Body of pancreas (tissue), 4 donors: ENCODE data around the gene TTF1. TPM values are rescaled to one million over a fixed set of nuclear protein-coding genes. Genes with fewer than 3 reads are reported as not detected.
A peak's percentile ranks its signal among the peaks of the same experiment; 100 is the strongest.

Experiments
- ATAC-seq: fragments of 150-250 bp; one replicate; pipeline ENCODE4 v1.9.1; 2016
- DNase-seq, 4 donors: peaks; one replicate each; pipeline ENCODE4 v3.0.0-alpha.2; 2019
- H3K27ac ChIP-seq, 4 donors: fragments of 200-600 bp; sonication (generic); 1 replicate in 3 of 4; 2 replicates in 1 of 4; pipeline versions ENCODE4 v1.5.1 to v1.6.1; 2016 to 2019; ENCODE audit warnings: mild to moderate bottlenecking in 1 of 4, mixed read lengths in 1 of 4, moderate library complexity in 1 of 4
- H3K27me3 ChIP-seq, 2 donors: fragments of 200-600 bp; sonication (generic); one replicate each; pipeline ENCODE4 v1.6.0; 2016; ENCODE audit warnings: mild to moderate bottlenecking in 1 of 2
- H3K36me3 ChIP-seq, 2 donors: fragments of 200-600 bp; sonication (generic); replicated peaks in 1 of 2; 2 replicates each; pipeline ENCODE4 v1.5.1; 2016; ENCODE audit warnings: low read depth in 2 of 2; ENCODE audit not compliant: insufficient read depth in 1 of 2
- H3K4me1 ChIP-seq: fragments of 200-600 bp; sonication (generic); one replicate; pipeline ENCODE4 v1.6.0; 2016
- H3K4me3 ChIP-seq, 2 donors: fragments of 200-600 bp; sonication (generic); 1 replicate in 1 of 2; 2 replicates in 1 of 2; pipeline ENCODE4 v1.5.1; 2016 to 2019
- H3K9me3 ChIP-seq, 3 donors: fragments of 200-600 bp; sonication (generic); 1 replicate in 2 of 3; 2 replicates in 1 of 3; pipeline ENCODE4 v1.5.1; 2016
- CTCF ChIP-seq, 7 experiments: fragments of 450-650 bp in 4 of 7; fragments of 200-600 bp in 3 of 7; sonication (generic) in 3 of 7; IDR thresholded peaks; one replicate each; pipeline ENCODE4 v1.5.1; 2016 to 2019; ENCODE audit warnings: antibody characterized with exemption in 7 of 7
- POLR2A ChIP-seq, 3 donors: fragments of 450-650 bp; IDR thresholded peaks; one replicate each; pipeline ENCODE4 v1.6.1; 2016; ENCODE audit warnings: antibody characterized with exemption in 3 of 3, mild to moderate bottlenecking in 2 of 3
- WGBS, 2 donors: methylation state at CpG; one replicate each; pipeline ENCODE4 v1.1.5; 2017; 5-methylcytosine and 5-hydroxymethylcytosine counted together
- intact Hi-C: fragments of 100-400 bp; cut with DNase I; formaldehyde crosslinking; loops from one replicate; pipeline ENCODE4 v1.15.1; 2023
- total RNA-seq, 2 donors: library from RNA; depleted of rRNA; stranded (reverse); fragments of >200 nt; gene quantifications; one replicate each; pipeline ENCODE4 v1.1.0, GENCODE V29; 2016

The TTF1 gene
- total RNA-seq, 2 donors from 2014 or later: 7.5 to 27.7 TPM

GRCh38 chr9:132411091-132411508 lies 4.5 kb upstream of the TTF1 start:
- H3K9me3 ChIP-seq: no peaks in the 10 kb centered on the region
- no peaks in the 10 kb centered on the region for H3K36me3 ChIP-seq
- peaks cover 0 to 23% of the 10 kb centered on the region in 2 donors for H3K27me3 ChIP-seq
- intact Hi-C loops: loop anchor here (10.0 kb wide), 1 partner anchor 384 kb away; no protein-coding TSS in a partner anchor
- H3K4me3 ChIP-seq: no peak overlapping the region
- peaks cover 26% of the 10 kb centered on the region for H3K4me1 ChIP-seq
- TF ChIP-seq CTCF (IDR thresholded peaks at IDR 0.05): peak in 6 of 7 experiments; percentile 43 to 74 (median 69)
- TF ChIP-seq POLR2A (IDR thresholded peaks at IDR 0.05): no peak
- H3K27ac ChIP-seq: no peak overlapping the region
- ATAC-seq: peak; percentile 63
- 1% methylated on average over 17 to 20 of the region's 20 CpGs for WGBS, 2 donors
- DNase-seq: peak; percentile 53 to 71 (median 62)

- WGBS, 2 donors: 15 to 21% methylated on average over 19 of the region's 19 CpGs
- DNase-seq (no peak), ATAC-seq (no peak)
- TF ChIP-seq CTCF (IDR thresholded peaks at IDR 0.05) (no peak), POLR2A (IDR thresholded peaks at IDR 0.05) (no peak)
- Histone ChIP-seq H3K4me3 (no peak overlapping the region), H3K9me3 (no peaks in the 10 kb centered on the region), H3K4me1 (peaks cover 30% of the 10 kb centered on the region), H3K36me3 (no peaks in the 10 kb centered on the region), H3K27me3 (peaks cover 0 to 19% of the 10 kb centered on the region in 2 donors), H3K27ac (no peak overlapping the region)
- intact Hi-C loops: loop anchor here (10.0 kb wide), 1 partner anchor 384 kb away; no protein-coding TSS in a partner anchor
Measured at GRCh38 chr9:132410642-132411041, 4.0 kb upstream of the TTF1 start.

GRCh38 chr9:132409828-132410528 lies 3.3 kb upstream of the TTF1 start, which contains the start of gene CFAP77:
CFAP77 (plus strand) TSS chr9:132410211; CDS start chr9:132410272, 61 bp downstream.
- Histone ChIP-seq H3K4me1 (peaks cover 37% of the 10 kb centered on the region), H3K36me3 (no peaks in the 10 kb centered on the region), H3K4me3 (no peak within 1 kb of the TSS), H3K27me3 (peaks cover 0 to 15% of the 10 kb centered on the region in 2 donors), H3K9me3 (no peaks in the 10 kb centered on the region), H3K27ac (no peak within 1 kb of the TSS)
- WGBS, 2 donors: 3 to 17% methylated on average over 8 to 50 of the region's 69 CpGs
- intact Hi-C loops: loop anchor here (10.0 kb wide), 1 partner anchor 385 kb away; no protein-coding TSS in a partner anchor
- no peak for TF ChIP-seq POLR2A (IDR thresholded peaks at IDR 0.05)
- TF ChIP-seq CTCF (IDR thresholded peaks at IDR 0.05): no peak
- ATAC-seq (peak; percentile 59), DNase-seq (peak; percentile 29 to 46 (median 36))

GRCh38 chr9:132408521-132408920 lies 1.9 kb upstream of the TTF1 start:
- ATAC-seq: no peak
- 67 to 73% methylated on average over 8 of the region's 8 CpGs for WGBS, 2 donors

More at GRCh38 chr9:132408521-132408920, 1.9 kb upstream of the TTF1 start:
- H3K27ac ChIP-seq: no peak overlapping the region
- intact Hi-C loops: no loop called here
- H3K4me1 ChIP-seq: peaks cover 38% of the 10 kb centered on the region
- H3K4me3 ChIP-seq: no peak overlapping the region
- TF ChIP-seq CTCF (IDR thresholded peaks at IDR 0.05) (no peak), POLR2A (IDR thresholded peaks at IDR 0.05) (no peak)
- H3K27me3 ChIP-seq: peaks cover 0 to 15% of the 10 kb centered on the region in 2 donors
- no peaks in the 10 kb centered on the region for H3K36me3 ChIP-seq
- no peaks in the 10 kb centered on the region for H3K9me3 ChIP-seq
- DNase-seq: no peak
